Thyroid gland (tissue), 4 donors: ENCODE data around the gene HPS4.

Experiments
- CTCF ChIP-seq, 6 experiments: fragments of 200-600 bp in 3 of 6; fragments of 450-650 bp in 3 of 6; sonication (generic) in 3 of 6; IDR thresholded peaks; one replicate each; pipeline ENCODE4 v1.5.1; 2016 to 2019; ENCODE audit warnings: antibody characterized with exemption in 6 of 6, mild to moderate bottlenecking in 2 of 6, inconsistent platforms in 1 of 6, moderate library complexity in 1 of 6
- POLR2A ChIP-seq, 2 donors: fragments of 450-650 bp; IDR thresholded peaks; one replicate each; pipeline ENCODE4 v1.6.1; 2017; ENCODE audit warnings: antibody characterized with exemption in 2 of 2, mild to moderate bottlenecking in 2 of 2, moderate library complexity in 1 of 2

GRCh38 chr22:26514419-26515161, 31.0 kb upstream of the HPS4 start:
- no peak for TF ChIP-seq CTCF (IDR thresholded peaks at IDR 0.05)
- TF ChIP-seq POLR2A (IDR thresholded peaks at IDR 0.05): no peak
